ENCODE results near the gene RAB11B. TPM values are rescaled to one million over a fixed set of nuclear protein-coding genes. Genes with fewer than 3 reads are reported as not detected.
A peak's percentile ranks its signal among the peaks of the same experiment; 100 is the strongest.
"Not testable (repeated sequence)": the region's sequence is repeated elsewhere in the genome, so short reads cannot be mapped to it uniquely, and the experiment has no call there.

RAB11B gene
- total and polyA plus RNA-seq, 9 of the 15 experiments (the other 6 are each of a cell fraction or from before 2014, with no cell fraction given), result 0.74 to 71.0 (median 13.8) TPM

GRCh38 chr19:8377598-8377997 lies 12.6 kb upstream of the RAB11B start (continued):
- TF ChIP-seq ZBTB11 (CRISPR knock-in tag; IDR thresholded peaks at IDR 0.05), result no peak

GRCh38 chr19:8379156-8379891 lies 10.8 kb upstream of the RAB11B start:
- H2AFZ ChIP-seq (ENCODE audit: low read depth, low read length); DNase-seq (ENCODE audit: extremely low read depth in 1 of 4, low spot score in 3 of 4); H3K4me1 ChIP-seq (replicated peaks in 1 of 2; ENCODE audit: control insufficient read depth in 2 of 2, insufficient read depth in 2 of 2, low read length in 2 of 2); H3K27ac ChIP-seq (ENCODE audit: extremely low read depth, low read depth, low read length); ATAC-seq; in situ Hi-C loops (cut with MboI); BruUV-seq (replicated peaks); H3K9me3 ChIP-seq (replicated peaks; ENCODE audit: control insufficient read depth, insufficient read depth, low read depth, low read length); H3K9me1 ChIP-seq (ENCODE audit: control insufficient read depth, insufficient read depth, low read length); CTCF ChIA-PET (ENCODE audit: low intra/inter-chr PET ratio); H3K36me3 ChIP-seq (ENCODE audit: control insufficient read depth, insufficient read depth, low read length); H4K20me1 ChIP-seq (replicated peaks; ENCODE audit: control insufficient read depth, insufficient read depth, low read length); H3K27me3 ChIP-seq (ENCODE audit: control insufficient read depth in 2 of 2, insufficient read depth in 2 of 2, low read length in 2 of 2); intact Hi-C loops (cut with micrococcal nuclease); H3K9ac ChIP-seq (ENCODE audit: insufficient read depth in 1 of 2, low read depth in 2 of 2, low read length in 2 of 2); H3K79me2 ChIP-seq (ENCODE audit: control insufficient read depth, insufficient read depth, low read length); FAIRE-seq: not testable (repeated sequence)
- peak; percentile 59 for TF ChIP-seq FOS (IDR thresholded peaks at IDR 0.05; ENCODE audit: extremely low read depth, insufficient read length)
- peak; percentile 91 for TF ChIP-seq ZNF316 (IDR thresholded peaks at IDR 0.05)
- 0 out of 2 replicates have a peak, but pooled peaks have one; percentile 41 for TF ChIP-seq MBD2 (IDR thresholded peaks at IDR 0.05; ENCODE audit: borderline replicate concordance, low read depth)
- TF ChIP-seq SP1 (CRISPR knock-in tag; IDR thresholded peaks at IDR 0.05), result 0 out of 2 replicates have a peak, but pooled peaks have one; percentile 17
- TF ChIP-seq NFYB (IDR thresholded peaks at IDR 0.05; ENCODE audit: extremely low read depth, insufficient read length), result peak; percentile 85
- peak; percentile 70 for TF ChIP-seq POLR2A (conservative IDR thresholded peaks at IDR 0.05)
- peak; percentile 68 for TF ChIP-seq SUPT5H (IDR thresholded peaks at IDR 0.05)
- 0 out of 2 replicates have a peak, but pooled peaks have one; percentile 50 for TF ChIP-seq MTA3 (IDR thresholded peaks at IDR 0.05; ENCODE audit: borderline replicate concordance)
- TF ChIP-seq ASH1L (IDR thresholded peaks at IDR 0.05; ENCODE audit: borderline replicate concordance, low read depth, partially characterized antibody), result peak; percentile 82
- peak; percentile 28 for TF ChIP-seq TBP (optimal IDR thresholded peaks at IDR 0.05; ENCODE audit: low read depth, low read length)
- TF ChIP-seq C11orf30 (IDR thresholded peaks at IDR 0.05; ENCODE audit: low read depth), result peak; percentile 85
- TF ChIP-seq KDM5B (IDR thresholded peaks at IDR 0.05; ENCODE audit: insufficient replicate concordance, low read depth, low read length), result peak; percentile 31
- peak; percentile 32 for TF ChIP-seq POLR2B (IDR thresholded peaks at IDR 0.05; ENCODE audit: low read depth, partially characterized antibody)
- TF ChIP-seq MAFG (tag; conservative IDR thresholded peaks at IDR 0.05), result peak; percentile 61
- 0 out of 2 replicates have a peak, but pooled peaks have one; percentile 82 for TF ChIP-seq THRAP3 (IDR thresholded peaks at IDR 0.05; ENCODE audit: borderline replicate concordance)
- peak; percentile 67; the same call in 1 of the 2 replicates for TF ChIP-seq NFRKB (IDR thresholded peaks at IDR 0.05; ENCODE audit: low read depth)
- 69% methylated on average over 13 of the region's 13 CpGs for WGBS (ENCODE audit: insufficient coverage, low coverage, missing lambda C conversion rate)
- Histone ChIP-seq H3K4me2 (ENCODE audit: insufficient read depth, low read length) (peak overlapping the region; percentile 52; the same call in 1 of the 2 replicates), H3K4me3 (peak overlapping the region; percentile 26)
- POLR2A ChIA-PET, result interaction anchor here (0.6 to 1.3 kb wide), 8 partner anchors 8 to 149 kb away, joined by 4 read pairs; partner anchors contain the start of gene ANGPTL4

All from K562 (cell line).